ENCODE results near the gene HRH2.
"Not testable (repeated sequence)": the region's sequence is repeated elsewhere in the genome, so short reads cannot be mapped to it uniquely, and the experiment has no call there.

Gene HRH2

DNA sequence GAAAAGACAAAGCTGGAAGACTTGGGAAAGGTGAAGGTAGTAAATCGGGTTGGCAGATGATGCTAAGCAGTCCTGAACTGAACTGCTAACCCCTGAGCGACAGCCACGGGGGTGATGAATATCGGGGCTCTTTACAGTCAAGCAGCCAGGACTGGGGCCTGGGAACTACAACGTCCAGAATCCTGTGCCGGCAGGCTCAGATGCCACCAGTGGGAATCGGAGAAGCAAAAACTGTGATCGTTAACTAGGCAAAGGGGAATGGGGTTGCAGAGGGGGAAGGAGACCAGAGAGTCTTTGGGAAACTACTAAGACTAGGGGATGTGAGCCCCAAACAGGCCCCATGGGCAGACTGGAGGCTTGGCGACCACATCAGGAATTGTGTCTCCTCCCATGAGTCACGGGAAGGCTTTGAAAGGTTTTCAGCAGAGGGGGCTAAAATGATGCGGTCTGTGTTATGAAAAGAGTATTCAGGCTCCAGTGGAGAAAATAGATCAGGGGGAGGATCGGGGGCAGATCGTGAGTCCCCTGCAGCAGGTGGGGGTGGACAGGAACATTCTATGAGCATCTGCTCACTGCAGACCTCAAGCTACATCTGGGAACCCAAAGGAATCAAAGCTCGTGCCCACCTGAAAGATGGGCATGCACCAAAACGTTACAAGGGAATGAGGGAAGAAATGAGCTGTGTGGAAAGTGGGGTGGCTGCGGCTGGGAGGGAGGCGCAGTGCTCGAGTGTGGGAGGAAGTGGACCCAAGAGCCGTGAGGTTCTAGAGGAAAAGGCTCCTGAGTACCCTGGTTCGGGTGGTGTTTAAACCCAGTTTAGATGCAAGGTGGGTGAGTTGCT is 53.8 kb downstream of the HRH2 start:
- DNase-seq, result no peak

GRCh38 chr5:175712313-175712680 is 54.4 kb downstream of the HRH2 start:
- DNase-seq, result no peak

DNA sequence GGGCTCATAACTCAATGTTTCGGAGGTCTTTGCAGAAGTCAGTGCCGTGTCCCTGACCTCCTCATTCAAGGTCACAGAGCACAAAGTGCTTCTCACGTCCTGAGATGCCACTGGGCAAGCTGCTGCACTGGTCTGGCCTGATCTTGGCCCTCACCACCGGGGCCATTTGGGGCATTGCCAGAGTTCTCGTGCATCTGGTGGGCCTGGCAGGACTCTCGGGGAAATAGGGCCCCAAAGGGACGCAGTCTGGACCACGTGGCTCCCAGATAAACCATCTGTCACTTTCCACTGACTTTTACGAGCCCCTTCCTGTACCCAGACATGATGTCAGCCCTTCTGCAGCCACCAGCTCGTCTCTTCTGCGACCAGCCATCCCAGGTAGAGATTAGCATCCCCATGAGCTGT is 54.8 kb downstream of the HRH2 start:
- no peak for DNase-seq

DNA sequence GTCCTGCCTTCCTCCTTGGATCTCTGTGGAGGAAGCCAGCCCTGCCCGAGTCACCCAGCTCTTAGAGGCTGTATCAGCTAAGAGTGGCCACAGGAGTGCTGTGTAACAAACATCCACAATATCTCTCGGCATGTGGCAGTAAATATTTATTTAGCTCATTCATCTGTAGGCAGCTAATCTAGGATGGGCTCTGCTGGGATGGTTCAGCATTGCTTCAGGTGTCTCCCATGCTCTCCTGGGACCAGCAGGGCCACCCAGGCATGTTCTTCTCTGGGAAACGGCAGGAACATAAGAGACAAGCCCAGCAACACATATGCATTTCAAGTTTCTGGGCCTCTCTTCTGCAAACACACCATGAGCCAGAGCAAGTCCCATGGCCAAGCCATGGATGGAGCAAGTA is 56.1 kb downstream of the HRH2 start:
- DNase-seq, result no peak

DNA sequence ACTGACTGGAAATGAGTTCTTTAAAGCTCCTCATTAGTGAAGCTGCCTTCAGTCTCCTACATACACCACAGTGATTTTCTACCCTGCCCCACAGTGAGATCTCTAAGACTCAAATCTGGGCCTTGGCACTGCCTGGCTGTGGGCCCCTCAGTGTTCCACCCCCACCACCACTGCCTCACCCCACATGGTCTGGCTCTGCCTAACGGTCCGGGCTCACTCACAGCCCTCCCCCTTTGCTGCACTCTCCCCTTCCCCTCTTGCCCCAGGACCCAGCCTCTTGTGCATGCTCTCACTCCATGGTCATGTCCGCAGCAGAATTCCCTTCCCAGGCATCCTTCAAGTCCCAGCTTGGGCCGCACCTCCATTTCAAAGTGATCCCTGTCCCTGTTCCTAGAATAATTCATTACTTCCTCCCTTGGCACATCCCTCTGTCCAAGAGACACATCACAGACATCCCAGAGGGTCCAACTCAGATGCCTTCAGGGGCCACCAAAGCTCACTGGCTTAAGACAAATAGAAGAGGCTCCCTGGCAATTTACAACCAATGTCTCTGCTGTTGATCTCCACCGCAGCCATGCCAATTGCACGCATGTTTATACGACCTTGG is 56.7 kb downstream of the HRH2 start:
- DNase-seq, result no peak

DNA sequence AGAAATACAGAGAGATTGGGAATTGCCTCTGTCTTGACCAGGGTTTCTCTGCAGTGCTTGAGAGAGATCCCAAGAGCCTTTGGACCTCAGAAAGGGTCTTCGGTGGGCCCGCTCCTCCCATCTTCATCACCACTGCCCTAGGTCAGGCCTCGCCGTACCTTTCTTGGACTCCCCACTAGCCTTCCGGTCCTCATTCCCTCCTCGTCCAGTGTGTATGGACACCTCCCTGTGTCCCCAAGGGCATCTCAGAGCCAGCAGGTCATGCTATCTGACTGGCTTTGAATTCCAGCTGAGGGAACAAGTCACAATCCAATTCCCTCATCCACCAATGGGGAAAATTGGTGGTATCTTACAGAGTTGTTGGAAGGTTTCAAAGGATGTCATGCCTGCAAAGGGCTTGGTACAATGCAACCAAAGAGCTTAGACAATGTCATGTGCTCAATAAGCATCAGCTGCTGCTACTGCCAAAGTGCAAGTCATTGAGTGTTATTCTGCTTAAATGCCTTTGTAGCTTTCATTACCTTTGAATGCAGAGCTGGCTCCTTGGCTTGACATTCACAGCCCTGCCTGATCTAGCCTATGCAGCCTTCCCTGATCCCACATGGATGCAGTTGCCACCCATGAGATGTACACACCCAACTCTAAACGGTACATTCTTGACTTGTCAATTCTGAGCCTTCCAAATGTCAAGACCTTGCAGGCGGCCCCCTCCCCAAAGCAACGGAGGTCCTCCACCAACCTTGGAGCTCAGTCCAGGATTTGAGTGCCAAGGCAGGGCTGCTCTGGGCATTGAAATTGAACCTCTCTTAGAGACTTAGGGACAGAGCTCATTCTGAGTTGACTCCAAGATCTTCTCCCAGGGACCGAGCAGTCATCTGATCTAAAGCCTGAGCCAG is 58.0 kb downstream of the HRH2 start:
- no peak for DNase-seq

DNA sequence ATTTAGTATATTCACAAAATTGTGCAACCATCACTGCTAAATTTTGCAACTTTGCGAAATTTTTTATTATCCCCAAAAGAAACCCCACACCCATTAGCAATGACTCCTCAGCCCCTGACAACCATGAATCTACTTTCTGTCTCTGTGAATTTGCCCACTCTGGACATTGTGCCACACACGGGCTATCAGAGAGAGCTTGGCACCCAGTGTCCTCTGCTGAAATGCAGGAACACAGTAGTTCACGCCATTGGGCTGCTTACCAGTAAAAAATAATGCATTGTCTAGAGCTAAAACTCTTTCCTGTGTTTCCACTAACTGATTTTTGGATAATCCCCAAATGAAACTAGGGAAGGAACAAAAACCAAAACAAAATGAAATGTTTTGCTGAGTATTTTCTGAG is 60.0 kb downstream of the HRH2 start:
- no peak for DNase-seq

GRCh38 chr5:175718401-175719108 is 60.7 kb downstream of the HRH2 start:
- peak in 11 of 58 donors; percentile 8 to 59 (median 21) for DNase-seq

GRCh38 chr5:175719109-175719432 is 61.2 kb downstream of the HRH2 start:
- DNase-seq, result not testable (repeated sequence)

- DNase-seq, result no peak
These were observed 66.7 kb downstream of the HRH2 start for GRCh38 chr5:175724314-175725275.

- DNase-seq, result no peak
These were observed 70.4 kb downstream of the HRH2 start for GRCh38 chr5:175728316-175728715.

DNA sequence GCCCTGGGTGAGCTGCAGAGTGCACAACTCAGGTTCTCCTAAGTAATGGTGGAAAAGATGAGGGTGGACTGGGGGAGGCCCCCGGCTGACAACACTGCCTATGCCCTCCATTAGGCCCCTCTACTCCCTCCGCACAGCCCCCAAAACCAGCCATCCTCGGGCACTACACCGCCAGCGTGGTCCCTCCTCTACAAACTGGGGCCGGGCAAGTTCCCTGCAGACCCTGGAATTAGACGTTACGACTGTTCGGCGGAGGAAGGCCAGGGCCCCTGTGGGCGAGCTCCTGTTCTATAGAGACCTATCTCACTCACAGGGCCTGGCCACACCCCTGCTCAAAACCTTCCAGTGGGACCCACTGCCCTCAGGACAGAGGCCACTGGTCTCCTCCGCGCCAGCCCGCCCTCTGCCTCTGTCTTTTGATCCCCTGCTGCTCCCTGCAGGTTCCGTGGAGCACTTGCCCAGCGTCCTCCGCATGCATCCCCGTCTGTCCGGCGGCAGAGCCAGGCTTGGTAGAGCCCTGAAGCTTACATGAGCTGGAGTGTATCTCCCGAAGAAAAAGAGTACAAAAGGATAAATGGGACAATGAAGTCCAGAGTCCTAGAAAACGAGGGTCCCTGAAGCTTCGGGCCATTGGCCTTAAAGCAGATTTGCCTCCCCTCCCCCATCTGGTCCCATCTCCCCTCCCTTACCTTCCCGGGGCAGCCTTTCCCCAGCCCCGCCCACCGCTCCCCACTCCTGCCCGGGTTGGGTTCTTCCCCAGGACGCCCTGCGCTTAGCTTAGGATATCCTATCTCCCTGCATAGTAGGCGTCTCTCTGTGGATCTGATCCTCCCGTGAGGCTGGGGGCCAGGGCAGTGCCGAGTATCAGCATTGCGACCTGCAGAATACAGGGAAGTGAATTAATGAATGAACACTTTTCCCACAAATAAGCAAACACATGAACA is 71.3 kb downstream of the HRH2 start:
- DNase-seq, result peak in 9 of 58 donors; percentile 12 to 51 (median 23)

DNA sequence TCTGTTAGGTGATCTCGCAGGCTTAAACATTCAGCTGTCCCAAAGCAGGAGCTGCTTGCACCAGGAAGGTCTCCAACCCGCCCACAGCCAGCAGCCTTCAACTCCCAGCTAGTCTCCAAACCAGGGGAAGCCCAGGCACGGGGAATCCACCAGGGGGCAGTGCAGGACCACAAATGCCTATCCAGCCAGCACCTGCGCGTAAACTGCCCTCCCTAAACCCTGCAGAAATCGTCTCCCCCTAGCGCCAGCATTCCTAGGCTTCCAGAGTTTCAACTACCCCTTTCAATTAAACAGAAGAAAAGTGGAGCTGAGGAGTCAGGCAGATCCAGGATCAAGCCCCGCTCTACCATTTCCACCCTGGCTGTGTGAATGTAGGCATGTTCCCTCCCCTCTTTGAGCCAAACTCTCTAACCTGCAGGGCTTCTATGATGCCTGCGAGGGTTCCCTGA is 72.0 kb downstream of the HRH2 start:
- peak; percentile 45 to 97 (median 86) for DNase-seq

DNA sequence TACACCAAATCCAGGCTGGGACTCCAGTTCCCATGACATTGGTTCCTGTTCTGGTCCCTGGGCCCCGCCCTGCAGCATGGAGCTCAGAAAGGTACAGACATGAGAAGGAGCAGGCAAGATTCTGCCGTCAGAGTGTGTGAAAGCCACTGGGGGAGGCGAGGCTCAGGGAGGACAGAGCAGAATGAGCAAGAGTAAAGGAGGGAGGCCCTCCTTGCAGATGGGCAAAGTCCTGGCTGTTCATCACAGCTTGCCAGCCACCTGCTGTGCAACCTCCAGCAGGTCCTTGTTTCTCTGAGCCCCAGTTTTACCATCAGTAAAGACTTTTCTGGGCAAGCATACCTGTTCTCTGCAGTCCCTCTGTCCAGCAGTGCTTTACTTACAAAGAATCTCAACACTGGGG is 73.3 kb downstream of the HRH2 start:
- DNase-seq, result no peak

DNA sequence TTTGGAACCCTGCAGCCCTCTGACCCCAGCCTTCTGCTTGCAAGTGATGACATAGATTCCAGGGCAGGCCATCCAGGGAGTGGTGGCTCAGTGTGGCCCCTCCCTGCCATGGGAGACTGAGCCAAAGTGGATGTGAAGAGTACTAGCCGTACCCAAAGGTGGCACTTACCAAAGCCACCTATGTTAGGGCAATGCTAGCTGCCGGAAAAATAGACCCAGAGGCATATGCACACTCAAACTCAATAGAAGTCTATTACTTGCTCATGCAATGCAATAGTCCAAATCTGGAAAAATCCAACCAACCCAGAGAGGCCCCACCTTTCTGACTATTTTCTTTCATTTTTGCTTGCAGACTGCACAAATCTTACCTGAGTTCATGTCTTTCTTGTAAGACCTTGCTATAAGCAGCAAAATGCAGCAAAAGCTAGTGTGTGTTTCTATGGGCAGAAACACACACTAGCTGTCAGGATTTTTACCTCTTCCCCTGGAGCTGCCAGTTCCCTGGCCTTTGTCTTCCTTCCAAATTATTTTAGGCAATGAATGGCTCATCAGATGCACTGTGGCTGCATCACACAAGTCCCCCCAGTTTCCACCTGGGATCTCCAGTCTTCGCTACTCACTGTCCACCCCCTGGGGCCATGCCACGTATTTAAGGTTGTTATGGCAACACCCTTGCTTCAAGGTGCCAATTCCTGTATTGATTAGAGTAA is 74.0 kb downstream of the HRH2 start:
- no peak for DNase-seq

DNA sequence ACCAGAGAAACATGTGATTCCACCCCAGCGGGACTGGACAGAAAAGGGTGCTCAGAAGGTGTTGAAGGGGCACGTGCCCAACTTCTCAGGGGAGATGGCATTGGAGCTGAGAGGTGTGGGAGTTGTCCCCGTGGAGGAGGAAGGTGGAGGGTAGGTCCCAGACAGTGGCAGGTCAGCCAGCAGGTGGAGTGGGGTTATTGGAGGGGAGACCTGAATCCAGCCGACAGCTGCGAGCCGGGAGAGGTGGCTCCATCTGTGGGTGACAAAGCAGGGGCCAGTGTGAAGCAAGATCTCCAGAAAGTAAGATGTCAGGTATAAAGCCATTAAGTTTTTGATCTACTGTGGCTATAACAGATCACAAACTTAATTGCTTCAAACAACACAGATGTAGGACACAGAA is 75.1 kb downstream of the HRH2 start:
- DNase-seq, result no peak

DNA sequence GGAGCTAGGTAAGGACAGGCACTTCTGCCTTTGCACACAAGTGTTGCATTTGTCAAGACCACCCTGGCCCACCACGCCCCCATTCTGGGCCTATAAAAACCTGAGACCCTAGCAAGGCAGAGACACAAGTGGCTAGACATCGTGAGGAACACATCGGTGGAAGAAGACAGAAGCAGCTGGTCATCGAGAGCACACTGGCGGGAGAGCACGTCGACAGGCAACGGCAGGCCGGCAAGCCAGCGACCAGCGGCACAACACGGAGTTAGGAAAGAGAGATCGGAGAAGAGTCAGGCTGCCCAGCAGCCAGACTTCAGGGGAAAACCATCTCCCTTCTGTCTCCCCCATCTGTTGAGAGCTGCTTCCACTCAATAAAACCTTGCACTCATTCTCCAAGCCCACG is 76.1 kb downstream of the HRH2 start:
- no peak for DNase-seq

GRCh38 chr5:175734501-175734900 is 76.6 kb downstream of the HRH2 start:
- no peak for DNase-seq
